ENCODE data around the gene SHROOM2.

SHROOM2 gene

DNA sequence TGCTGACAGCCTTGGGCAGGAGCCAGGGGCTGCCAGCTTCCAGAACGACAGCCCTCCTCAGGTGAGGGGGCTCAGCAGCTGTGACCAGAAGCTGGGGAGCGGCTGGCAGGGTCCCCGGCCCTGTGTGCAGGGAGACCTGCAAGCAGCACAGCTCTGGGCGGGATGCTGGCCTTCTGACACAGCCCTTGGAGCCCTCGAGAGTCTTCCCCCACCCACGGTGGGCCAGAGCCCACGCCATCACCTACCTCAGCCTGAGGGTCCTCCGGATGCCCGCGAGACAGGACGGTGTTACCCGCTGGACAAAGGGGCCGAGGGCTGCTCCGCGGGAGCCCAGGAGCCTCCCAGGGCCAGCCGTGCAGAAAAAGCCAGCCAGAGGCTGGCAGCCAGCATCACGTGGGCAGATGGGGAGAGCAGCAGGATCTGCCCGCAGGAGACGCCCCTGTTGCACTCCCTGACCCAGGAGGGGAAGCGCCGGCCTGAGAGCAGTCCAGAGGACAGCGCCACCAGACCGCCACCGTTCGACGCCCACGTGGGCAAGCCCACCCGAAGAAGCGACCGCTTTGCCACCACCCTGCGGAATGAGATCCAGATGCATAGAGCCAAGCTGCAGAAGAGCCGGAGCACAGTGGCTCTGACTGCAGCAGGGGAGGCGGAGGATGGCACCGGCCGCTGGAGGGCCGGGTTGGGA, 109.1 kb downstream of the SHROOM2 start:
- DNase-seq (ENCODE audit: low read depth in 2 of 2): no peak

- no peak for DNase-seq (ENCODE audit: low read depth in 2 of 2)
Observed at GRCh38 chrX:9897761-9898161, 111.5 kb downstream of the SHROOM2 start.

DNA sequence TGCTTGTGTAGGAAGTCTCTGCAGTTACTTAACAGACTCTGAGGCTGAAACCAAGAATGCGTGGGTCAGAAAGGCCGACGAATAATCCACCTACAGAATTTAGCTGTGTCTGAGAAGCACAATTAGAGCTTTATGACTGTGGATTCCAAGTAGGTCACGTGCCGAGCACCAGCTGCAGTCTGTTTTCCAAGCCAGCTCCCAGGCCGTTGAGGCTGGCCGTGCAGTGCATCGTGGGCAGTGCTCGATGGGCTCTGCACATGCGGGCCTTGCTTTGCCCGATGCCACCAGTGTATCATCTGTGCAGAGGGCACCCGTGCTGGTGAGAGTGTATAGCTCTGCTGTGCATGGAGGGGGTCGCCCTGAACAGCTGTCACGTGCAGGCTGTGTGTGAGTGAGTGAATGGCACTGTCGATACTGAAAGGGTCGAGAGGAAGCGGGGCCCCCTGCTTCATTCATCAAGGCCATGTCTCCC, 113.4 kb downstream of the SHROOM2 start:
- no peak for DNase-seq (ENCODE audit: low read depth in 2 of 2)

DNA sequence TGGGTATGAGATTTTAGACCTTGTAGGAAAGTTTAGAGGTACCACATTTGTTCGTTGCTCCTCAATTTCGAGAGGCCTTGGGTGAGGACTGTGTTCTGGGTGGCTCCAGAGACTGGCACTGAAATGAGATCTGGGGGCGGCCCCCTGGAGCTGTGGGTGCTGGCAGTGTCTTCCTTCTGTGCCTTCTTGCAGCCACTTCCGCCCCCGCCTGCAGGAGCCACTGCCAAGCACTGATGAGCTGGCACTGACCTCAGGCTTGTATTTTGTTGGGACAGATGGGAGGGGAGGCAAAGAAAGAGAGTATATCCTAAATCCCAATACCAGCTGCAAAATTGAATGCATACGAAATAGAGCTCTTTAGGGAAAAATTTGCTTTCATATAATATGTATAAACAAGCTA, 116.4 kb downstream of the SHROOM2 start:
- DNase-seq (ENCODE audit: low read depth in 2 of 2): no peak

- DNase-seq (ENCODE audit: low read depth in 2 of 2): no peak
Observed at GRCh38 chrX:9903146-9903545, 116.9 kb downstream of the SHROOM2 start.

DNA sequence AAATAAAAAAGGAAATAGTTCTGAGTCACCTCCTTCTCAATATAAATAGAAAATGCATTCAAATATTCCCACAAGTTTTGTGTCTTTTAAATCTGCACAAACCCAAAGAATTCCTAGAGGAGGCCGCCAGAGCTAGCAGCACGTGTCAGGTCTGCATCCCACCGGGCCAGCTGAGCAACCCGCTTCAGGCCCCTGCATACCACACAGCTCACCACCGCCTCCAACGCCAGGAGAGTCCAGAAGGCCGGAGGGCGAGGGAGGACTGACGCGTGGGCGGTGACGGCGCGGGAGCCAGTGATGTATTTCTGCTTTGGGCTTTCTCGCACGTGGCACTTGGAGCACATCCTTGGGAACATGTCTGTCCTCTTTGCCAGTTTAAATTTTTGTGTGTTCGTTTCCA, 119.1 kb downstream of the SHROOM2 start:
- DNase-seq (ENCODE audit: low read depth in 2 of 2): no peak

DNA sequence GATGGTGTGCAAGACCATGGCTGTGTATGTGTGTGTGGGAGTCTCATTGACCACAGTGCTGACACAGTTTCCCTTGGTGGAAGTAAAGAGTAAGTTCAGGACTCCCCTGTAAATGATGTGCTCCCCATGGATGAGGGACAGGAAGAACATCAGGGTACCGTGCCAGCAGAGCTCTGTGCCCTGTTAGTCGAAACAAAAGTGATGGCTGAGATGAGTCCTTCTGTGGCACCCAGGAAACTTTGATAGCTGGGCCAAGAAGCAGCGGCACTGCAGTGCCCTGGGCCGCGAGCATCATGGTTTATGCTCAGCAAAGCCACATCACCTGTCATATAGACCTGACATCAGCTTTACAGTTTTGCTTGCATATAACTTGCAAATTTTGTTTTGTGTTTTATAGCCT, 119.5 kb downstream of the SHROOM2 start:
- no peak for DNase-seq (ENCODE audit: low read depth in 2 of 2)

DNA sequence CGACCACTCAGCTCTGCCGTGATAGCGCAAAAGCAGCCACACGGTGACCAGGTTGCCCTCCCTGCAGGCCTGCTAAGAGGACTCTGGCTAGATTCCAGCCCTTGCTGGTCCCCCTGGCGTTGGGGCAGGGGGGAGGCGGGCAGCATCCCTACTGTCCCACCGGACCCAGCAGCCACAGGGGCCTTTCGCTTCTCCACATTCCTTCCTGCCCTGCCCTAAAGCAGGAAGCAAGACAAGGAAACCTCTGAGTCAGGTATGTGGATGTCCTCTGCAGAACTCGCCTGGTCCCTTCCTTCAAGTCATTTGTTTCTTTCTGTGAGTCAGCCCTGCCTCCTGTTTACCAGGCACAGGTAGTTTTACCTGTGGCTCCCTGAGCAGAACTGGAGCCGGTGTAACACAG, 120.7 kb downstream of the SHROOM2 start:
- DNase-seq (ENCODE audit: low read depth in 2 of 2): no peak

DNA sequence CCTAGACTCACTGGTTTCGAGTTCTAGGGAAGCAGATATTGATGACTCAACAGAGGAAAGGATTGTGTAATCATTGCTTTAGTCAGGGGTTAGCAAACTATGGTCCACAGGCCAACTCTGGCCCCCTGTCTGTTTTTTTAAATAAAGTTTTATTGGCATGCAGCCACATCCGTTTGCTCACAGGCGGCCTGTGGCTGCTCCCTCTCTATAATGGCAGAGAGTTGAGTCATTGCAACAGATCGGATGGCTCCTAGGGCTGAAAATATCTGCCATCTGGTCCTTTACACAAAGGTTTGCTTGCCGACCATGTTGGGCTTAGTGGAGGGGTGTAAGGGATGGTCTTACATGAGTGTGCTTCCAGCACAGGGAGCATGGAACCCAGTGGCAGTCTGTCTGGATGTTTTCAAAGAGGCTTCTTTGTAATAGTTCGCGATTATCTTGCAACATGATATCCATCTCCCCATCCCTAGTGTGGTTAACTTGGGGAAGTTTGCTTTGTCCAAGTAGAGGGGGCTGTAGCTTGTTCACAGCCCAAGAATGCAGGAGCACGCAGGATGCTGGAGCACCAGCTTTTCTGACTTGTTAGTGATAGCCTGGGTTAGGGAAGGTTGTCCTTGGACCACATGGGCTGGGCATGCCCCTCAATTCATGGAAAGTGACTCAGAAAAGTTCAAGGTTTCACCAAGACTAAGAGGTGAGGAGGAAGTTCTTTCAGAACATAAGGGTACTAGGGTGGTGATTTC, 121.6 kb downstream of the SHROOM2 start:
- DNase-seq (ENCODE audit: low read depth in 2 of 2): no peak

DNA sequence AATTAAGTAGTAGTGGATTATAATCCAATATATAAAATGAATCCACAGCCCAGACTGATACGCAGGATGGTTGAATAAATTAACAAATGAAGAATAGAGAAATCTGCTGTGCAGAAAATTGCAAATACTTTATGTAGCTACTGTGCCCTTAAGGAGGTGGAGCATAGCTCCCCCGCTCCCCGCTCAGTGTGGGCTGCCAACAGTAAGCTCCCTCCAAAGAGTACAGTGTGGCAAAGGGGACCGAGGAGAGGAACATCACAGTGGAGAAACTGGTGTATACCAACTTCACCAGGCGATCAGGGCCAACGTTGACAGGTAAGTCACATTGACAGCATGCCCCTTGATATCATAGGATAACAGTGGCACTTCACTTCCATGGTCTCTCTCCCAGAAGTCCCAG, 123.0 kb downstream of the SHROOM2 start:
- DNase-seq (ENCODE audit: low read depth in 2 of 2): no peak

DNA sequence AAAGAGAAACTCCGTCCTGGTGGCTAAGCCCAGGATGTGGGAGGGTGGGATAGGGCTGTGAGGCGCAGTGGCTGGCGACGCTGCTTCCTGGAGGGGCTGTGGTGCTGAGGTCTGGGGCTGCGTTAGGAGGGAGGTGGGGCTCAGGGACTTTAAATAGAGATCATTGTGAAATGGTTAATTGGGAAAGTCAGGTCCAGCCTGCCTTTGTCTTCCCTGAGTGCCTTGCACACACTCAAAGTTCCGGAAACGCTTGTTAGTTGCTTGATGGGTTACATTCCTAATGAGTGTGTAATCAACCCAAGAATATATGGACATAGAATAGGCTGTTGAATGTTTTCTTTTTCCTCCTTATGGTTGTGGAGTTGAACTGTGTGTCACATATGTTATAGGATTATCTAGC, 125.3 kb downstream of the SHROOM2 start:
- DNase-seq (ENCODE audit: low read depth in 2 of 2): no peak

DNA sequence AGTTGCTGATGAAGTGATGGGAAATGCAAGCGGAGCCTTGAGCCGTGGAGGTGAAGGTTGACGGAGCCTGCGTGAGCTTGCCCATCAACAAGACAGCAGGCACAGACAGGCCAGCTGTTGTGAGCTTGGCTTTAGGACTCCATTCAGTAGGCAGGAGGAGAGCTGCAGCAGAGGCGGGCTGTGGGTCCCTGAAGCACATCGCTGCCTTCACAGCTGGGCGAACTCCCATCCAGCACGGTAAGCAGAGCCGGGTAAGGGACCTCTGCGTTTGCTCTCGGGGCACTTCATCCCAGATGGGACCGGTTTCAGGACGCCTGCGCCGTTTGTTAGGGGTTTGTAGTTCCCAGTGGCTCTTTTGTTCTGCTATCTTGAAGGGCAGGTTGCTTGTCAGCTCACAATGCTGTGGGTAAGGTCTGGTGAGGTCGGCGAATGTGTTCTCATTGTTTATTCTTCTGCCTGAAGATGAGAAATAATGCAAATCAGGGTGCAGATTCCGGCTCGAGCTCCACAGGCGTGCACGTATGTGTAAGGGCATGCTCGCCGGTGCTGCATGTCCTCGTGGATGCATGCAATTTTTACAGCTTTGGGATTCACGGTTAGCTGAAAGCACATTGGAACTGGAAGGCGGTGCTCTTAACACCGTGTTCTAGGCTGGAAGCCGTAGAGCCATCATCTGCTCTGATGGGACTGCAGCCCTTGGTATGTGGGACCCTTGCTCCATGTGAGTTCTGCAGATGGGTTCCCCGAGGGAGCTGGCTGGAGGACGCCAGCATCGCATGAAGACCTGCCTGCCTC, 126.3 kb downstream of the SHROOM2 start:
- DNase-seq (ENCODE audit: low read depth in 2 of 2): no peak

DNA sequence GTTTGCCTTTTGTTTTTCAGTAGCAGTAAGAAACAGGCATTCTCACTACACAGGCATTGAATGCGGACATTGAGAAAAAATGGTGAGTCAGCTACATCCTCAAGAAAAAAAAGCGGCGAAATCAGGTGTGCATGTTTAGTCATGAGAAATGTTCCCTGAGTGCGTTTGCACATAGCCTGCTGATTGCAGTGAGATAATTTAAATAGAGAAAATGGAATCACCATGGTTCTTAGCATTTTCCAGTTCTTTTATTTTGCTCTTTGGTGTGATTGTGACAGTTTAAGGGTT, 126.9 kb downstream of the SHROOM2 start:
- no peak for DNase-seq (ENCODE audit: low read depth in 2 of 2)

- DNase-seq (ENCODE audit: low read depth in 2 of 2): no peak
Observed at GRCh38 chrX:9917861-9918260, 131.6 kb downstream of the SHROOM2 start.

- no peak for DNase-seq (ENCODE audit: low read depth in 2 of 2)
Observed at GRCh38 chrX:9919632-9920172, 133.5 kb downstream of the SHROOM2 start.

- DNase-seq (ENCODE audit: low read depth in 2 of 2): no peak
Observed at GRCh38 chrX:9921407-9921806, 135.2 kb downstream of the SHROOM2 start.

DNA sequence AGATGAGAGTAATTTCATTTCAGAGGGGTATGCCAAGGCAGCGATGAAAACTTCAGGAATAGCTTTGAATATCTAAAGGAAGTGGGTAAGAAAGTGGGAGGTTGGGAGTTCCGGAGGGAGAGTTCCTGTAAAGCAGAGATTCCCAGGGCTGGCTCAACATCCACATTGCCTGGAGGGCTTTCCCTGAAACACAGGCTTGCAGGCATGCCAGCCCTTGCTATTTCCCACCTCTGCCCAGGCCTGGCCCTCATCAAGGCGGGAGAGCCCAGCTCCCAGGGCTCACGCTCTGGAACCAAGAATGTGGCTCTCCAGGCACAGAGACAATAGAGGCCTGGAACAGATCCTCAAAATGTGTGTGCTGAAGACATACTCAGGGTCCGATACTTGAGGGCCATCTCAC, 137.1 kb downstream of the SHROOM2 start:
- DNase-seq (ENCODE audit: low read depth in 2 of 2): no peak

DNA sequence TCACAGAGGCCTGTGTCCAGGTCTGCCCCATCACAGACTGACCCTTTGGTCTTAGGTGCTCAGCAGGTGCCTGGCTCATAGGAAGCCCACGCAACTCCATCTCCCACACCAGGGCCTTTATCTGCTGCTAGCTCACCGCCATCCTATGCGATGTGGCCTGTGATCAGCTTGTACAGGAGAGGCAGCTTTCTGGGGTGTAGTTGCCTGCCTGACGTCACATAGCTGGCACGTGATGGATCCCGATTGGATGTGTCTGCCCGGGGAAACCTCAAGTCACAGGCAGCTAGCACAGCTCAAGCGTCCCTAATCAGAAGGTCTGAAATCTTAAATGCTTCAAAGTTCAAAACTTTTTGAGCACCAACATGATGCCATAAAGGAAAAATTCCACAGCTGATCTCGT, 139.8 kb downstream of the SHROOM2 start:
- DNase-seq (ENCODE audit: low read depth in 2 of 2): no peak

DNA sequence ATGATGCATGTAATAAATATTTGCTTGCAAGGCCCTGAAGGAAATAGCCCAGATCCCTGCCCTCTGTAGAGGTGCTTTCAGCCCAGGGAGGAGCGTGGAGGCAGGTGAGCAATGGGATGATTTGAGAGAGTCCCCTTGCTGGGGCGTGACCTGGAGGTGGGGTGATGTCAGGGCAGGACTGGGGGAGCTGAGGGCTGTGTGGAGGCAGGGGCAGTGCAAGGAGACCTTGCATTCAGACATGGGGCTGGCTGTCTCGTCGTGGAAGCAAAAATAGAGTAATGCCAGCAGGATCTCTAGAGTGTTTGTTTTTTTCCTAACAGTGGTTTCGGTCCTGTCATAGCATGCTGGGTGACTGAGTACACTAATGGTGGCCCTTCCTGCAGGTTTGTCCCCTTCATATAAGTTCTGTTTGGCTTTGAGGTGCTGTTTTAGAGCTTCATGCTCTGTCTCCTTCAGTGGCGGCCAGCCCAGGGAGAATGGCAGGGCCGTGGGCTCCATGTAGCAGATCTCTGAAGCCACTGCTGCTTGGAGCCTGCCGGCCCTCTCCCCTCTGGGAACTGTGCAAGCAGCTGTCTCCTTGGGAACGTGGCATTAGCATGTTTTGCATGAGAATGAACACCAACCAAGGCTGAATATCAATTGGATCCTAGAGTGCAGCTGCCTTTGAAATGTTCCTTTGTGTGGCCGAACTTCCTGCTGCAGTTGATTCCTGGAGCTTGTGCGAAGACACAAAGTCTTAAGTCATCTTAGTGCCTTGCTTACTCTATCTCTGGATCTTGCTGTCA, 141.7 kb downstream of the SHROOM2 start:
- no peak for DNase-seq (ENCODE audit: low read depth in 2 of 2)

- no peak for DNase-seq (ENCODE audit: low read depth in 2 of 2)
Observed at GRCh38 chrX:9935436-9935835, 149.2 kb downstream of the SHROOM2 start.

GRCh38 chrX:9937761-9938160, 151.5 kb downstream of the SHROOM2 start:
- no peak for DNase-seq (ENCODE audit: low read depth in 2 of 2)

DNA sequence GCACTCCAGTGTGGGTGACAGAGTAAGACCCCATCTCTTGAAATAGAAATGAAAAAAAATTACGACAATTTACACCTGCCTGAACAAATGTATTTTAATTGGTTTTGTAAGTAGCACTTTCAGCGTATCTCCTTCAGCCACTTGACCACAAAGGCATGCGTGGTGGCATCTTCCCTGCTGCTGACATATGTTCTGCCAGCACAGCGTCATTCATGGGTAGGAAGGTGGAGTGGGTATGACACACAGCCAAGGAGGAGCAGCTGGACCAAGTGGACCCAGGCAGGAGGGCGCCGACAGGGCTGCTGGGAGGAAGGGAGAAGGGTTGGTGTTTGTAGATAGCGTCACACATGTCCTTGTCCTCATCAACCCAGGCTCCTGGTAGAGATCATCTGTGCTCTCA, 152.3 kb downstream of the SHROOM2 start:
- no peak for DNase-seq (ENCODE audit: low read depth in 2 of 2)
